GM12864 (cell line): ENCODE results near the gene PPP2R5C.

Source experiments
- DNase-seq: peaks from one replicate; pipeline ENCODE4 v3.0.0-alpha.2; 2011; ENCODE audit warnings: low read depth
- H3K4me3 ChIP-seq: 2 replicates; pipeline ENCODE4 v1.5.1; 2011; ENCODE audit warnings: mild to moderate bottlenecking, low read depth, low read length, control low read depth
- CTCF ChIP-seq: IDR thresholded peaks from 2 replicates; pipeline ENCODE4 v1.5.1; 2011; ENCODE audit warnings: low read depth, mild to moderate bottlenecking, moderate library complexity, low read length, control low read depth, inconsistent platforms; ENCODE audit errors: missing control alignments

The PPP2R5C gene

GRCh38 chr14:101884934-101885576 is 123.5 kb downstream of the PPP2R5C start:
- no peak for DNase-seq
- H3K4me3 ChIP-seq: no peak overlapping the region
- TF ChIP-seq CTCF: no peak

GRCh38 chr14:101887219-101887618 is 125.7 kb downstream of the PPP2R5C start:
- no peak overlapping the region for H3K4me3 ChIP-seq
- no peak for DNase-seq
- no peak for TF ChIP-seq CTCF

GRCh38 chr14:101888182-101888581 is 126.7 kb downstream of the PPP2R5C start:
- no peak for DNase-seq
- TF ChIP-seq CTCF: no peak
- H3K4me3 ChIP-seq: no peak overlapping the region

GRCh38 chr14:101889366-101889765 is 127.9 kb downstream of the PPP2R5C start:
- DNase-seq: no peak
- no peak for TF ChIP-seq CTCF
- H3K4me3 ChIP-seq: no peak overlapping the region

GRCh38 chr14:101889898-101890297 is 128.4 kb downstream of the PPP2R5C start:
- DNase-seq: no peak
- TF ChIP-seq CTCF: no peak

GRCh38 chr14:101891471-101891870 is 130.0 kb downstream of the PPP2R5C start:
- no peak overlapping the region for H3K4me3 ChIP-seq
- TF ChIP-seq CTCF: no peak

More at GRCh38 chr14:101889898-101890297, 128.4 kb downstream of the PPP2R5C start:
- no peak overlapping the region for H3K4me3 ChIP-seq

GRCh38 chr14:101893759-101894158 is 132.2 kb downstream of the PPP2R5C start:
- no peak overlapping the region for H3K4me3 ChIP-seq
- TF ChIP-seq CTCF: no peak
- DNase-seq: no peak

More at GRCh38 chr14:101891471-101891870, 130.0 kb downstream of the PPP2R5C start:
- no peak for DNase-seq
